Progenitor cell of endocrine pancreas (in vitro differentiated cells): ENCODE measurements around the gene SND1. TPM values are rescaled to one million over a fixed set of nuclear protein-coding genes. Genes with fewer than 3 reads are reported as not detected.
A peak's percentile ranks its signal among the peaks of the same experiment; 100 is the strongest.

Source experiments
- DNase-seq: peaks from one replicate; pipeline ENCODE4 v3.0.0; 2021; ENCODE audit warnings: low spot score; ENCODE audit not compliant: unreplicated experiment
- H3K27ac Mint-ChIP-seq: 2 replicates; pipeline ENCODE4 v1.8.0; 2021; ENCODE audit warnings: mild to moderate bottlenecking, moderate library complexity, mixed read lengths
- H3K27me3 Mint-ChIP-seq: 2 replicates; pipeline ENCODE4 v1.8.0; 2021; ENCODE audit warnings: mixed read lengths
- H3K36me3 Mint-ChIP-seq: 2 replicates; pipeline ENCODE4 v1.8.0; 2022; ENCODE audit warnings: mixed read lengths; ENCODE audit not compliant: insufficient read depth
- H3K4me1 Mint-ChIP-seq: 2 replicates; pipeline ENCODE4 v1.8.0; 2021; ENCODE audit warnings: low read depth, mixed read lengths
- H3K4me3 Mint-ChIP-seq: 2 replicates; pipeline ENCODE4 v1.8.0; 2021; ENCODE audit warnings: low read depth, mild to moderate bottlenecking, moderate library complexity, mixed read lengths
- H3K9me3 Mint-ChIP-seq: 2 replicates; pipeline ENCODE4 v1.8.0; 2021; ENCODE audit warnings: low read depth, mixed read lengths
- total RNA-seq: library from RNA; stranded (reverse); gene quantifications from 2 replicates; pipeline ENCODE4 v1.2.1, GENCODE V29; 2021
- TF ChIP-seq, protein P1 (sequence below): fragments of 200-600 bp; sonication (generic); IDR thresholded peaks from one replicate; pipeline ENCODE4 v1.5.0; 2021; ENCODE audit warnings: antibody characterized with exemption, mild to moderate bottlenecking; ENCODE audit not compliant: unreplicated experiment

Gene SND1
- total RNA-seq, 1 donor from 2014 or later: 213 TPM

DNA sequence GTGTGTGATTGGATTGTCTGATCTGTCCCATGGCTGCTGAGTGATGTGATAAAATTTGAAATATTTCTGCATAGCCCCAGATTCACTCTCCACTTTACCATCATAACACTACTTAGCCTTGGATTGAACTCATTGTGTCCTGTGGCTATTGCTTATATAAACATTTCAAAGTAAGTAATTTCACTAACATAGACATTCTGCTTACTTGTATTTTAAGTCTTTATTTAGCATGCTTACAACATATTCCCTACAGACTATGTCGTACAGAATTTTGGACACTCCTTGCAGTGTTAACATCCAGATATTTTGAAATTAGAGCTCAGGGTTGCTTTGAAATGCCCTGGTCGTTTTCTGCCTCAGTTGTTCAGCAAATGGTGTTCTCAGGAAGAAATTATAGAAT lies 261.7 kb downstream of the SND1 start:
- Mint-ChIP-seq H3K27me3 (no peaks in the 10 kb centered on the region), H3K9me3 (no peaks in the 10 kb centered on the region), H3K36me3 (no peaks in the 10 kb centered on the region), H3K4me3 (no peak overlapping the region), H3K4me1 (peaks cover 15% of the 10 kb centered on the region), H3K27ac (no peak overlapping the region)
- TF ChIP-seq, protein P1, sequence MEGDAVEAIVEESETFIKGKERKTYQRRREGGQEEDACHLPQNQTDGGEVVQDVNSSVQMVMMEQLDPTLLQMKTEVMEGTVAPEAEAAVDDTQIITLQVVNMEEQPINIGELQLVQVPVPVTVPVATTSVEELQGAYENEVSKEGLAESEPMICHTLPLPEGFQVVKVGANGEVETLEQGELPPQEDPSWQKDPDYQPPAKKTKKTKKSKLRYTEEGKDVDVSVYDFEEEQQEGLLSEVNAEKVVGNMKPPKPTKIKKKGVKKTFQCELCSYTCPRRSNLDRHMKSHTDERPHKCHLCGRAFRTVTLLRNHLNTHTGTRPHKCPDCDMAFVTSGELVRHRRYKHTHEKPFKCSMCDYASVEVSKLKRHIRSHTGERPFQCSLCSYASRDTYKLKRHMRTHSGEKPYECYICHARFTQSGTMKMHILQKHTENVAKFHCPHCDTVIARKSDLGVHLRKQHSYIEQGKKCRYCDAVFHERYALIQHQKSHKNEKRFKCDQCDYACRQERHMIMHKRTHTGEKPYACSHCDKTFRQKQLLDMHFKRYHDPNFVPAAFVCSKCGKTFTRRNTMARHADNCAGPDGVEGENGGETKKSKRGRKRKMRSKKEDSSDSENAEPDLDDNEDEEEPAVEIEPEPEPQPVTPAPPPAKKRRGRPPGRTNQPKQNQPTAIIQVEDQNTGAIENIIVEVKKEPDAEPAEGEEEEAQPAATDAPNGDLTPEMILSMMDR: no peak
- DNase-seq: no peak

DNA sequence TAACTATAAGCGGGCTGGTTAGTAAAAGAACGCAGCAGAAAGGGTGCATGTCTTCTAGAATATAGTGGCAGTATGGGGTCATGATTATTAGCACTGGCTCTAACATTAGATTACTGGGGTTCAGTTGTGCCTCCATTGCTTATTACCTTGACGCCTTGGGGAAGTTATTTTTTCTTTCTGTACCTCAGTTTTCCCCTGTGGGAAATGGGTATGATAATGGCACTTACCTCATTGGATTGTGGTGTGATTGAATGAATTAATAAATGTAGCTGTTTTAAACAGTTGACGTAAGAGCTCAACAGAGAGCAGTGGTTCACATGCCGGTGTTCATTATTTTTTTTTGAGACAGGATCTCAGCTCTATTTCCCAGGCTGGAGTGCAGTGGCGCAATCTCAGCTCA lies 262.7 kb downstream of the SND1 start:
- H3K36me3 Mint-ChIP-seq: no peaks in the 10 kb centered on the region
- TF ChIP-seq, protein P1: no peak
- no peaks in the 10 kb centered on the region for H3K9me3 Mint-ChIP-seq
- peaks cover 13% of the 10 kb centered on the region for H3K4me1 Mint-ChIP-seq
- H3K27ac Mint-ChIP-seq: no peak overlapping the region
- no peak overlapping the region for H3K4me3 Mint-ChIP-seq
- no peak for DNase-seq
- no peaks in the 10 kb centered on the region for H3K27me3 Mint-ChIP-seq

DNA sequence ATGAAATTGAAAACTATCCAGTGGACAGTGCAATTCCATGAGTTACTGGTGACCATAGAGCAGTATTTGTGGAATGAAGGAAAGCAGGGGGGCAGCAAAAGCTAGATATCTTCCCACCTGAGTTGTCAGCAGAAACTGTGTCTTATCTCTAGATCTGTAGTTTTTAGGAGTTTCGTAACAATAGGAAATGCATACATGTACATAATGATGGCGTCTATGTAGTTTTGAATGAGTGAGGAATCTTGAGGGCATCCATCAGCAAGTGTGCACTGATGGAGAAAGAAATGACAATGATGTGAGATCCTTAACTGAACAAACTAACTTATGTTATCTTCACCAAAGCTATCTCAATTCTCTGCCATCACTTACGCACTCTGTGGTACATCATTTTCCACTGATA lies 264.7 kb downstream of the SND1 start:
- H3K27ac Mint-ChIP-seq: no peak overlapping the region

DNA sequence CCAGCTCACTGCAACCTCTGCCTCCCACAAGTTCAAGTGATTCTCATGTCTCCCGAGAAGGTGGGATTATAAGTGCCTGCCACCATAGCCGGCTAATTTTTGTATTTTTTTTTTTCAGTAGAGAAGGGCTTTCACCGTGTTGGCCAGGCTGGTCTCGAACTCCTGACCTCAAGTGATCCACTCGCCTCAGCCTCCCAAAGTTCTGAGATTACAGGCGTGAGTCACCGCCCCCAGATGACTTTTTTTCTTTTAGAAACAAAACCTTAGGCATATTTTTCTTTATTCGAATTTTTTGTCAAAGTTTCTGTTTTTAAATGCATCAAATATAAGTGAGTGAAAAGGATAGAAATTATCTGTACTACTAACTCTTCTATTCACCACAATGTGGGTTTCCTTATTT lies 266.1 kb downstream of the SND1 start:
- TF ChIP-seq, protein P1: no peak
- H3K4me3 Mint-ChIP-seq: no peak overlapping the region

More for the DNA sequence above, 264.7 kb downstream of the SND1 start:
- no peak overlapping the region for H3K4me3 Mint-ChIP-seq
- no peaks in the 10 kb centered on the region for H3K27me3 Mint-ChIP-seq
- TF ChIP-seq, protein P1: no peak
- H3K9me3 Mint-ChIP-seq: no peaks in the 10 kb centered on the region
- H3K36me3 Mint-ChIP-seq: no peaks in the 10 kb centered on the region
- H3K4me1 Mint-ChIP-seq: peaks cover 17% of the 10 kb centered on the region
- no peak for DNase-seq

DNA sequence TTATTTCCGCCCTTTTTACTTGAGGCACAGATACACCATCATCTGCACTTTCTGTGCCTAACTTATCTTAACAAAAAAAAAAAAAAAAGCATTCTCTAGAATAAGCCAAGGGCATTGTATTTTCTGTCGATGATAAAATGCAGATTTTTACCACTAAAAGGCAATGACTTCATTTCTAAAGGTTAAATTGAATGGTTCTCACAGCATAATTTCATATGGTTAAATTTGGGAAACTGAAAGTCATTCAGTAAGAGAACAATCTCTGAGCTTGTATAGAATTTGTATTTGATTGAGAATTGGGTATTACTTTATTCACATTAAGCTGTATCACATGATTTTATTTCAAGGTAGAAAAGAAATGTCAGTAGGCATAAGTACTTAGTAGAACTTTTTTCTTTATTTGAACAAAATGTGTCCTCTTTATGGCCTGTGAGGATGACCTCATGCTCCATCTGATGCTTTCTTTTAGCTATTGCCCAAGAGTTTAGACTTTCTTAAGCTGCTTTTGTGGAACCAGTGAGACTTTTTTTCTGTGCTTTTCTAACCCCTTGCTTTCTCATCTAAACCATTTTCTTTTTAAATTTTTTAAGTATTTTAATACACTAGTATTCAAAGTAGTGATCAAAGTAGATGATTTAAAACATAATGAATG lies 268.9 kb downstream of the SND1 start:
- no peak for DNase-seq
- Mint-ChIP-seq H3K4me3 (no peak overlapping the region), H3K27ac (no peak overlapping the region), H3K4me1 (peaks cover 13% of the 10 kb centered on the region), H3K9me3 (no peaks in the 10 kb centered on the region), H3K27me3 (no peaks in the 10 kb centered on the region), H3K36me3 (no peaks in the 10 kb centered on the region)
- TF ChIP-seq, protein P1: no peak

More for the DNA sequence above, 266.1 kb downstream of the SND1 start:
- Mint-ChIP-seq H3K27ac (peak overlapping the region; percentile 64), H3K27me3 (no peaks in the 10 kb centered on the region), H3K4me1 (peaks cover 12% of the 10 kb centered on the region), H3K36me3 (no peaks in the 10 kb centered on the region), H3K9me3 (no peaks in the 10 kb centered on the region)
- no peak for DNase-seq
